GM12873 (cell line): ENCODE data around the gene ATP5F1E.

Source experiments
- TF ChIP-seq, protein P1 (sequence below): IDR thresholded peaks from 2 replicates; pipeline ENCODE4 v1.5.1; 2012; ENCODE audit warnings: low read depth, mild to moderate bottlenecking, moderate library complexity, low read length, control low read depth; ENCODE audit not compliant: insufficient read depth; ENCODE audit errors: missing control alignments

The ATP5F1E gene

DNA sequence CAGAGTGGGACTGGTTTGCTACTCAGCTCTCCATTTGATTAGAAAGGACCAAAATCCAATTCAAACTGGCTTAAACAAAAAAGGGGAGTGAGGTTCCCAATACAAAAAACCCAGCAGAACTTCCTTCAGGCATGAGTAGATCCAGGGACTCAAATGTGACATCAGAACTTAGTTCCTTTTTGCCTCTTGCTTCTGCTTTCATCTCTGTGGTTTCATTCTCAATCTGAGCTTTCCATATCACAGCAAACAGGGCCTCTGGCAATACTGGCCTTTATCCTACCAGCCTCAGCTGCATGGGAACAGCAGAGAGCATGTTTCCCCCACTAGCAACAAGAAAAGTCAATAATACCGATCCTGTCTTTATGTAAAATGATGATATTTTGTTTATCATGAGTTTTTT lies 39.1 kb upstream of the ATP5F1E start:
- TF ChIP-seq, protein P1, sequence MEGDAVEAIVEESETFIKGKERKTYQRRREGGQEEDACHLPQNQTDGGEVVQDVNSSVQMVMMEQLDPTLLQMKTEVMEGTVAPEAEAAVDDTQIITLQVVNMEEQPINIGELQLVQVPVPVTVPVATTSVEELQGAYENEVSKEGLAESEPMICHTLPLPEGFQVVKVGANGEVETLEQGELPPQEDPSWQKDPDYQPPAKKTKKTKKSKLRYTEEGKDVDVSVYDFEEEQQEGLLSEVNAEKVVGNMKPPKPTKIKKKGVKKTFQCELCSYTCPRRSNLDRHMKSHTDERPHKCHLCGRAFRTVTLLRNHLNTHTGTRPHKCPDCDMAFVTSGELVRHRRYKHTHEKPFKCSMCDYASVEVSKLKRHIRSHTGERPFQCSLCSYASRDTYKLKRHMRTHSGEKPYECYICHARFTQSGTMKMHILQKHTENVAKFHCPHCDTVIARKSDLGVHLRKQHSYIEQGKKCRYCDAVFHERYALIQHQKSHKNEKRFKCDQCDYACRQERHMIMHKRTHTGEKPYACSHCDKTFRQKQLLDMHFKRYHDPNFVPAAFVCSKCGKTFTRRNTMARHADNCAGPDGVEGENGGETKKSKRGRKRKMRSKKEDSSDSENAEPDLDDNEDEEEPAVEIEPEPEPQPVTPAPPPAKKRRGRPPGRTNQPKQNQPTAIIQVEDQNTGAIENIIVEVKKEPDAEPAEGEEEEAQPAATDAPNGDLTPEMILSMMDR: no peak

DNA sequence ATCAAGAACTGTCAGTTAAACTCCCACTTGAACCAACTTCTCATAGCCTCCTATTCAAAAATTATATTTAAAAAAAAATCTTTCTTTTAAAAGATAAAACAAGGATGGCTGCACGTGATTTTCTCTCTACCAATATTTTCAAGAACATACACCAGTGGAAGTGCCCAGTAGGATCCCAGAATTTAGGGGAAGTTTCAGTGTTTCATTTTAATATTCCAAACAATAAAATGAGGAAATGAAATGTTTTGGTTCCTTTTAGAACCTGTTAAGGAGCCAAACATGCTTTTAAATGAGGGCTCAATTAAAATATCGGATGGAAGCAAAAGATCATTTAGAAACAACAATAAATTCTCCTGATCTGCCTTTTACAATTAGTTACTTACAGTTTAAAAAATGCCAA lies 36.9 kb upstream of the ATP5F1E start:
- TF ChIP-seq, protein P1: no peak

DNA sequence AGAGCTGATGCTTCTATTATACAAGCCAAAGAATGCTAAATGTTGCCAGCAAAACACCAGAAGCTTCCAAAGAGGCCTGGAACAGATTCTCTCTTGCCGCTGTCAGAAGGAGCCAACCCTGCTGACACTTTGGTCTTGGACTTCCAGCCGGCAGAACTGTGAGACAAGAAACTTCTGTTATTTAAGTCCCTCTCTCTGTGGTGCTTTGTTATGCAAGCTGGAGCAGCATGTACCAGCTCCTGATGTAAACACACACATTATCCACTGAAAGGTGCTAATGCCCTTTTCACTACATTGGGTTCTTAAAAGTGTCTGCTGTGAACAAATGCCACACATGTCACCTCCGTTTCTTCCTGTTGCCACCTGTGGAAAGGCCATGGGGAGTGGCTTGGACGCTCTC lies 36.4 kb upstream of the ATP5F1E start:
- TF ChIP-seq, protein P1: no peak

DNA sequence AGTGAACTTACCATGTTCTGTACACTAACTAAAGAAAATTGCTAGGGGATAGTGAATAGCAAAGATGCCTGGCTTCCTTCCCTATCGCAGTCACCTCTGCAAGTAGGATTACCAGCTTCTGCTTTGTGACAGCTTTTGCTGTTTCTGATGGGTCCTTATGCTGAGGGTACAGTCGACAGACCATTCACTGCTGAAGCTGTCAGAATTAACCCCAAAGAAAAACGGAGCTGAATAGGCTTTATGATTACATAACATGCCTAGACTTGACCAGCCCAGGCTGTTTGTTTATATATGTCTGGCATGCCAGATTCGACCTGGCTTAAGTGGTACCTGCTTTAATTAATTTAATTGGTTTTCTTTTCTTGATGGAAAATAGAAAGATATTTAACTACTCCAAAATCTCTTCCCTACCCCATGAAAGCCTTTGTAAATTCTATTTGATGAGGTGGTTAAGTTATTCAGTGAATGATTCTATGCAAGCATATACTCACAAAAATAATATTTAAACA lies 32.1 kb upstream of the ATP5F1E start:
- TF ChIP-seq, protein P1: no peak

DNA sequence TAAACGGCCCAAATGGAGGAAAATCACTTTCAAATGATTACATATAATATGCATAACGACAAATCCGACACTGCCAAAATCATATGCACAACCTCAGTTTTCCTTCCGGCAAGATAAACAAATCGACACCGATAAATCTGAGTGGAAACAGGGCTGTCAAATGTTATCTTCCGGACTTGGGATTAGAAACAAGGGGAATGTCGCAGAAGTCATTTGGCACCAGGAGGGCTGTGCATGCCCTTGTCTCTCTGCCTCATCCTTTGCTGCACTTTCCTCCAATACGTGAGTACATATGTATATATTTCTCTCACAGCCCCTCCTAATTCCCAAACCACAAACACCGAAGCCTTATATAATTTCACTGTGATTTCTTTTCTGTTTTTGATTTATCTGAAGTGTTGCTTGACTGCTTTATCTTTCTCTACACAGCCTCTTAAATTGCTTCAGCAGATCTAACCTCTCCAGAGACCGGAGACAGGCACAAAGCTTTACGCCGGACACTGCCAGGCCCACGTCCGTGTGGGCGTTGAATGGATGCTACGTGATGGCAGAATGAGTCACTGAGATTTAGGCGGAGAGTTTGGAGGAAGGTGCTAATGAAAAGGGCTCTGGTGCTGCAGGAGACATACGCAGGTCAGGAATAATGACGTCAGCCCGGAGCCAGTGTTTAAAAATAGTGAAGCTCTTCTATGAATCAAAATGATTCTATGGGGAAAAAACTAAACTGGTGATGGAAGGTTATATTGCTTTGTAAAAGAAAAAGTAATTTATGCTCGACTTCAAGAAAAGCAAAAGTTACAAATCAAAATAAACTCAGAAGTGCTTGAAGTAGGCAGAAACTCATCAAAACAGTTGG lies 31.5 kb upstream of the ATP5F1E start:
- TF ChIP-seq, protein P1: no peak

DNA sequence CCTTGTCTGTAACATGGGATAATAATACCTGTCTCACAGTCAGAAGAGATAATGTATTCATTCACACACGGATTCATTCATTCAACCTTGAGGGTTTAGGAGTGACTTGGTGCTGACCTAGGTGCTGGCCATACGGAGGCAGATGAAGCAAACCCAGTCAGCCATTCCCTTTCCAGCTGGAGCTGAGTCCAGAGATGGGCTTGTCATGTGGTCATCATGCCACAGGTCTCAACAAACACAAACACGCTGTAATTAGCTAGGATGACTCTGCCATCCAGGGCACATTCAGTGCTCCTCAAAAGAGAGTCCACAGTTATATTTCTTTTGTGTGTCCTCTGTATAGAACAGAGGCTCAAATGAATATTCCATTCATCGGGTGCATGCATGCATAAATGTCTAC lies 29.9 kb upstream of the ATP5F1E start:
- TF ChIP-seq, protein P1: no peak

DNA sequence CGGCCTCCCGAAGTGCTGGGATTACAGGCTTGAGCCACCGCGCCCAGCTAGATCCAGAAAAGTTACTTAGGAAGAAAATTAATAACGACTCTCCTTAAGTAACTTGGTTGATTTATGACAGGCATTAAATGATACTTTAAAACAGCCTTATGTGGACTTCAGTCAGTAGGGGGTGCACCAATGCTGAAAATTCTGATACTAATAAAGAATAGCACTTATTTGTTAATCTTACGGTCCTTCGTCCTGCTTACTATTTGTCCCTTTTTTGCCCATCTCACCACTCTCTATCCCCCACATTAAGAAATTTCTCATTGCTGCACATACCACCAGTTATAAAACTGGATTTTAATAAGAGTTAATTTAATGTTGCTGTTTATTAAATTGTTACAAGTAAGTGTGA lies 23.2 kb upstream of the ATP5F1E start:
- TF ChIP-seq, protein P1: peak; percentile 28
